ENCODE data around the gene SEZ6L2. TPM values are rescaled to one million over a fixed set of nuclear protein-coding genes. Genes with fewer than 3 reads are reported as not detected.
"Not testable (repeated sequence)": the region's sequence is repeated elsewhere in the genome, so short reads cannot be mapped to it uniquely, and the experiment has no call there.

The SEZ6L2 gene
- total and polyA plus RNA-seq, 2 donors: 1.5 to 7.7 TPM

- Histone ChIP-seq H3K36me3 (ENCODE audit: insufficient read depth) (peaks cover 11% of the 10 kb centered on the region), H3K27ac (ENCODE audit: low read depth) (no peak overlapping the region), H3K4me3 (ENCODE audit: low read depth, low read length) (no peak overlapping the region), H3K4me1 (ENCODE audit: insufficient read depth) (no peaks in the 10 kb centered on the region)
- no peak for DNase-seq (ENCODE audit: extremely low spot score)
- WGBS: 93% methylated on average over 18 of the region's 18 CpGs
Observed at GRCh38 chr16:29845656-29846055, 53.7 kb downstream of the SEZ6L2 start.

GRCh38 chr16:29844575-29845331 is 54.6 kb downstream of the SEZ6L2 start:
- no peak overlapping the region for H3K4me3 ChIP-seq (ENCODE audit: low read depth, low read length)
- 79% methylated on average over 28 of the region's 28 CpGs for WGBS
- DNase-seq (ENCODE audit: extremely low spot score): no peak
- H3K36me3 ChIP-seq (ENCODE audit: insufficient read depth): peaks cover 13% of the 10 kb centered on the region
- H3K27ac ChIP-seq (ENCODE audit: low read depth): no peak overlapping the region
- no peaks in the 10 kb centered on the region for H3K4me1 ChIP-seq (ENCODE audit: insufficient read depth)

- no peak for DNase-seq (ENCODE audit: extremely low spot score)
- H3K27ac ChIP-seq (ENCODE audit: low read depth): no peak overlapping the region
- no peak overlapping the region for H3K4me3 ChIP-seq (ENCODE audit: low read depth, low read length)
- H3K4me1 ChIP-seq (ENCODE audit: insufficient read depth): no peaks in the 10 kb centered on the region
- WGBS: 89% methylated on average over 8 of the region's 8 CpGs
- H3K36me3 ChIP-seq (ENCODE audit: insufficient read depth): peaks cover 13% of the 10 kb centered on the region
Observed at GRCh38 chr16:29843931-29844330, 55.4 kb downstream of the SEZ6L2 start.

GRCh38 chr16:29842732-29843346 is 56.5 kb downstream of the SEZ6L2 start:
- WGBS: 89% methylated on average over 9 of the region's 9 CpGs
- H3K4me3 ChIP-seq (ENCODE audit: low read depth, low read length): no peak overlapping the region
- no peak for DNase-seq (ENCODE audit: extremely low spot score)
- no peaks in the 10 kb centered on the region for H3K4me1 ChIP-seq (ENCODE audit: insufficient read depth)
- H3K27ac ChIP-seq (ENCODE audit: low read depth): no peak overlapping the region
- peaks cover 13% of the 10 kb centered on the region for H3K36me3 ChIP-seq (ENCODE audit: insufficient read depth)

GRCh38 chr16:29841631-29842030 is 57.7 kb downstream of the SEZ6L2 start:
- 94% methylated on average over 23 of the region's 23 CpGs for WGBS
- Histone ChIP-seq H3K36me3 (ENCODE audit: insufficient read depth) (peaks cover 9% of the 10 kb centered on the region), H3K4me3 (ENCODE audit: low read depth, low read length) (no peak overlapping the region), H3K4me1 (ENCODE audit: insufficient read depth) (no peaks in the 10 kb centered on the region), H3K27ac (ENCODE audit: low read depth) (no peak overlapping the region)
- no peak for DNase-seq (ENCODE audit: extremely low spot score)

- Histone ChIP-seq H3K4me3 (ENCODE audit: low read depth, low read length) (no peak overlapping the region), H3K36me3 (ENCODE audit: insufficient read depth) (peaks cover 6% of the 10 kb centered on the region), H3K4me1 (ENCODE audit: insufficient read depth) (no peaks in the 10 kb centered on the region), H3K27ac (ENCODE audit: low read depth) (no peak overlapping the region)
- 76% methylated on average over 10 of the region's 10 CpGs for WGBS
- DNase-seq (ENCODE audit: extremely low spot score): no peak
Observed at GRCh38 chr16:29840240-29840639, 59.1 kb downstream of the SEZ6L2 start.

GRCh38 chr16:29839822-29840221 is 59.5 kb downstream of the SEZ6L2 start:
- no peaks in the 10 kb centered on the region for H3K4me1 ChIP-seq (ENCODE audit: insufficient read depth)
- H3K36me3 ChIP-seq (ENCODE audit: insufficient read depth): peaks cover 6% of the 10 kb centered on the region
- DNase-seq (ENCODE audit: extremely low spot score): no peak
- H3K27ac ChIP-seq (ENCODE audit: low read depth): no peak overlapping the region
- H3K4me3 ChIP-seq (ENCODE audit: low read depth, low read length): no peak overlapping the region
- WGBS: 69% methylated on average over 6 of the region's 6 CpGs

- WGBS: 88% methylated on average over 5 of the region's 5 CpGs
- Histone ChIP-seq H3K36me3 (ENCODE audit: insufficient read depth) (peaks cover 9% of the 10 kb centered on the region), H3K27ac (ENCODE audit: low read depth) (no peak overlapping the region), H3K4me3 (ENCODE audit: low read depth, low read length) (no peak overlapping the region), H3K4me1 (ENCODE audit: insufficient read depth) (no peaks in the 10 kb centered on the region)
- no peak for DNase-seq (ENCODE audit: extremely low spot score)
Observed at GRCh38 chr16:29837841-29838240, 61.5 kb downstream of the SEZ6L2 start.

- H3K4me1 ChIP-seq (ENCODE audit: insufficient read depth): no peaks in the 10 kb centered on the region
- 82% methylated on average over 15 of the region's 15 CpGs for WGBS
- no peak overlapping the region for H3K4me3 ChIP-seq (ENCODE audit: low read depth, low read length)
- no peak overlapping the region for H3K27ac ChIP-seq (ENCODE audit: low read depth)
- peaks cover 9% of the 10 kb centered on the region for H3K36me3 ChIP-seq (ENCODE audit: insufficient read depth)
- DNase-seq (ENCODE audit: extremely low spot score): no peak
Observed at GRCh38 chr16:29836623-29837022, 62.7 kb downstream of the SEZ6L2 start.

GRCh38 chr16:29835926-29836325 is 63.4 kb downstream of the SEZ6L2 start:
- Histone ChIP-seq H3K4me3 (ENCODE audit: low read depth, low read length) (no peak overlapping the region), H3K4me1 (ENCODE audit: insufficient read depth) (no peaks in the 10 kb centered on the region), H3K36me3 (ENCODE audit: insufficient read depth) (peaks cover 5% of the 10 kb centered on the region), H3K27ac (ENCODE audit: low read depth) (no peak overlapping the region)
- WGBS: 85% methylated on average over 7 of the region's 7 CpGs
- no peak for DNase-seq (ENCODE audit: extremely low spot score)

- DNase-seq (ENCODE audit: extremely low spot score): no peak
- peaks cover 4% of the 10 kb centered on the region for H3K36me3 ChIP-seq (ENCODE audit: insufficient read depth)
- H3K27ac ChIP-seq (ENCODE audit: low read depth): no peak overlapping the region
- WGBS: 94% methylated on average over 5 of the region's 5 CpGs
- no peak overlapping the region for H3K4me3 ChIP-seq (ENCODE audit: low read depth, low read length)
- no peaks in the 10 kb centered on the region for H3K4me1 ChIP-seq (ENCODE audit: insufficient read depth)
Observed at GRCh38 chr16:29834079-29834478, 65.3 kb downstream of the SEZ6L2 start.

GRCh38 chr16:29833219-29833618 is 66.1 kb downstream of the SEZ6L2 start:
- H3K27ac ChIP-seq (ENCODE audit: low read depth); H3K36me3 ChIP-seq (ENCODE audit: insufficient read depth); H3K4me1 ChIP-seq (ENCODE audit: insufficient read depth); H3K4me3 ChIP-seq (ENCODE audit: low read depth, low read length); DNase-seq (ENCODE audit: extremely low spot score): not testable (repeated sequence)
- 97% methylated on average over 4 of the region's 4 CpGs for WGBS

GRCh38 chr16:29831490-29831889 is 67.9 kb downstream of the SEZ6L2 start:
- no peak overlapping the region for H3K4me3 ChIP-seq (ENCODE audit: low read depth, low read length)
- H3K36me3 ChIP-seq (ENCODE audit: insufficient read depth): peaks cover 4% of the 10 kb centered on the region
- DNase-seq (ENCODE audit: extremely low spot score): no peak
- no peaks in the 10 kb centered on the region for H3K4me1 ChIP-seq (ENCODE audit: insufficient read depth)
- no peak overlapping the region for H3K27ac ChIP-seq (ENCODE audit: low read depth)
- WGBS: 86% methylated on average over 2 of the region's 2 CpGs

GRCh38 chr16:29830774-29831173 is 68.6 kb downstream of the SEZ6L2 start:
- Histone ChIP-seq H3K36me3 (ENCODE audit: insufficient read depth) (peaks cover 4% of the 10 kb centered on the region), H3K27ac (ENCODE audit: low read depth) (no peak overlapping the region), H3K4me1 (ENCODE audit: insufficient read depth) (peaks cover 3% of the 10 kb centered on the region), H3K4me3 (ENCODE audit: low read depth, low read length) (no peak overlapping the region)
- no peak for DNase-seq (ENCODE audit: extremely low spot score)
- 96% methylated on average over 11 of the region's 11 CpGs for WGBS
